Tongue (tissue), 2 donors: ENCODE results near the gene KIAA1191. TPM values are rescaled to one million over a fixed set of nuclear protein-coding genes. Genes with fewer than 3 reads are reported as not detected.
A peak's percentile ranks its signal among the peaks of the same experiment; 100 is the strongest.

ENCODE experiments used
- DNase-seq: peaks from one replicate; pipeline ENCODE4 v3.0.0-alpha.2; 2015
- total RNA-seq: library from RNA; depleted of rRNA; stranded (reverse); fragments of >200 nt; gene quantifications from one replicate; pipeline ENCODE4 v1.2.3, GENCODE V29; 2014

KIAA1191 gene
- total RNA-seq, 1 donor from 2014 or later = 31.7 TPM

DNA sequence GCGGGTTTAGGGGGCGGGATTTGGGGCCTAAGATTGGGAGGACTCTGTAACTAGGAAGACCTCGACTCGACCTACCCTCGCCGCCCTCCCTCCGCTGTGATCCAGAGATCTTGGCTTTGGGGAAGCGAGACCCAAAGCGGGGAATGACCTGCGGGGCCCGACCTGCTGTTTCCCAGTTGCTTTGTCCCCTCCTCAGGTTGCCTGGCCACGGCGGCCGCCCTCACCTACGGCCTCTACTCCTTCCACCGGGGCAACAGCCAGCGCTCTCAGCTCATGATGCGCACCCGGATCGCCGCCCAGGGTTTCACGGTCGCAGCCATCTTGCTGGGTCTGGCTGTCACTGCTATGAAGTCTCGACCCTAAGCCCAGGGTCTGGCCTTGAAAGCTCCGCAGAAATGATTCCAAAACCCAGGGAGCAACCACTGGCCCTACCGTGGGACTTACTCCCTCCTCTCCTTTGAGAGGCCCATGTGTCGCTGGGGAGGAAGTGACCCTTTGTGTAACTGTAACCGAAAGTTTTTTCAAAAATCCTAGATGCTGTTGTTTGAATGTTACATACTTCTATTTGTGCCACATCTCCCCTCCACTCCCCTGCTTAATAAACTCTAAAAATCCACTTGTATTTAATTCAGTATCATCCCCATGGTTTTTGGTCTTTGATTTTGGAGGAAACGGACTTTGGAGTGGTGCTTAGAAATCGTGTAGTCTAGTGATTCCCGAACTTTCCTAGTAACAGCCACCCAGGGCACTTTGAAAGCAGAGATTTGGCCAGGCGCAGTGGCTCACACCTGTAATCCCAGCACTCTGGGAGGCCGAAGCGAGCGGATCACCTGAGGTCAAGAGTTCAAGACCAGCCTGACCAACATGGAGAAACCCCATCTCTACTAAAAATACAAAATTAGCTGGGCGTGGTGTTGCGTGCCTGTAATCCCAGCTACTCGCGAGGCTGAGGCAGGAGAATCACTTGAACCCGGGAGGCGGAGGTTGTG, 27.9 kb upstream of the KIAA1191 start:
- DNase-seq = no peak

DNA sequence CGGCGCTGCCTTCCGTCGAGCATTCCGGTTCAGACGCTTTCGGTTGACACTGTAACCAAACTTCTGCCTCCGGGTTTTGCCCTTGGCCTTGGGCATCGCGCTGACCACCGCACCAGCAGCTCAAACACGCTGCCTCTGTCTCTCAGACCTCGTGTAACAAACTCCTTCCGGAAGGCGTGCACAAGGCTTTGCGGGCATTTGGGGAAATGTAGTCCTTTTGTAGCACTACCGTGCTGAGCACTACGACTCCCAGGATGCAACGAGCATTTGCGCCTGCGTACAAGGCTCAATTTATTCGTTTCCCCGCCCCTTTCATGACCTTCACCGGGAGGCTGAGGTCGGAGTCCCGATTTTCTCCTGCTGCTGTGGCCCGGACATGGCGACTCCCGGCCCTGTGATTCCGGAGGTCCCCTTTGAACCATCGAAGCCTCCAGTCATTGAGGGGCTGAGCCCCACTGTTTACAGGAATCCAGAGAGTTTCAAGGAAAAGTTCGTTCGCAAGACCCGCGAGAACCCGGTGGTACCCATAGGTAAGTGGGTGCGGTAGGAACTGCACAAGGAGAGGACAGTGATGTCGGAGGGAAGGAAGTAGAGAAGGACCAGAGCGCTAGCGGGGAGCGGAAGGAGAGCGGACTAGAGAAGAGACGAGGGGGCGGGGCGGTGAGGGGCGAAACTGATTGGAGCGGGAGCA, 27.0 kb upstream of the KIAA1191 start, which contains the start of the genes HIGD2A and NOP16:
Gene HIGD2A (plus strand): TSS at position 308 of the 691 bp plus-strand sequence. CDS start 69 bp downstream, at position 377.
Gene NOP16 (minus strand): TSS at position 155 of the 691 bp plus-strand sequence. CDS start 59 bp downstream, at position 96.
- DNase-seq = peak; percentile 100

DNA sequence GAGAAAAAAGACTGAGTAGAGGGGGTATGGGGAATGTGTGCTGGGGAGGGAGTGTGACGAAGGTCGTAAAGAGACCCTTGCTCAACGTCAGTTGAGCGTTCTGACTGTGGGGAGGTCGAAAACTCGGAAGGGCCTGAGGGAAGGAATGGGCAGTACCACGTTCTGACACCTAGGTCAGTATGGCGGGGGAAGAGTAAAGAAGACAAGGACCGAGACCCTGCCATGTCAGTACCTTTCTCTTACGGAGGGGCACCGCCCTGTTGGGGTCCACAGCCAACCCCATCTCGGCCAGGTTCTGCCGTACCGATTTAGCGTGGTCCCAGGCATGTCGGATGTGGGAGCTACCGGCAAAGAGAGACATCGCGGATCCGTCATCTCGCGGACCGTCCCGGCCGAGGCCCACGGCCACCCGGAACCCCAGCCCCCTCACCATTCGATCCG, 26.5 kb upstream of the KIAA1191 start:
- DNase-seq = peak; percentile 22

DNA sequence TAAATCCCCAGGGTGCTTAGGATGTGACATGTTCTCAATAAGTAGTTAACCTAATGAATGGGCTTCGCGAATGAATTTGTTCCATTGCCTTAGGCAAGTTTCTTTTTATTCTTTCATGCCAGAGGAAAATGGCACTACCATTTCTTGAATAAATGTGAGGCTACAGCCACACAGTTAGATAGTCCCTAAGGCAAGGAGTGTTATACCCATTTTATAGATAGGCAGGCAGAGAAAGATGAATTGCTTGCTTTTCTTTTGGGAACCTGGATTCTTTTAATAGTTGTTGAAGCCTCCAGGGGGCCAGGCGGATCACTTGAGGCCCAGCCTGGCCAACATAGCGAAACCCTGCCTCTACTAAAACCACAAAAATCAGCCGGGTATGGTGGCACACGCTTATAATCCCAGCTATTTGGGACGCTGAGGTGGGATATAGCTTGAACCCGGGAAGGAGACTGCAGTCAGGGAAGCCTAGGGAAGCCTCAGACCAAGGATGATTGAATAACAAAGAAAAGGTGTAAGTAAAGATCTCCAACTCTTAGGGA, 25.9 kb upstream of the KIAA1191 start:
- no peak for DNase-seq

DNA sequence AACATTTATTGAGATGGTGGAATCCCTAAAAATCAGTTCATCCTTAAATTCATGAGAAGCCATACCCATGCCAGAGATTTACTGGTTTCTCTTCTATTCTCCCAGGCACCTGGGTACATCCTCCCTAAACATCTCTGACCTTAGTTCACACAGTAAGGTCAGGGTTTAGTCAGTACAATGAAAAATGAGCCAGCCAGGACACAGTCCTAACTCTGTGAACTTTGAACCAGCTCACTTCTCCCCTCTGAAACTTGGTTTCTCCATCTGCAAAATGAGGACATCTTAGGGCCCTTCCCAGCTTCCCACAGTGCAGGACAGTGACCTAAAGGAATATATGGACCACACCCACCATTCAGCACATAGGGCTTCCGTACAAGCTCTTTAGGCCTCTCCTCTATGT, 24.9 kb upstream of the KIAA1191 start:
- no peak for DNase-seq

DNA sequence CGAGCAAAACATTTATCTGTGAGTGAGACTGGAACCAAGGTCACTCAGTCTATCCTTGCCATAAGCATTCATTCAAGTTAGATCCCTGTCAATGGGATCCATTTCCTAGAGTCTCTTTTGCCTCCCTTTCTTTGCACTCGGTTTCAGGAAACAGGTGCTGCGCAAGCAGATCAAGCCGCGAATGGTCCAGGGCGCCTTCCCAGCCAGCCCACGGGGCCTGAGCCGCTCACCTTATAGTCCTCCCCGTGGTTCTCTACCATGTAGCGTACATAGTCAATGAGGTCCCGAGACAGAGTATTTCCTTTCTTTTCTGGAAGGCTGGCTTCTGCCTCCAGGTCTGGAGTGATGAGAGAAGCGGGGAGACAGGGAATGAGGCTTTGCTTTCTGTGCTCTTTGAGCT, 23.4 kb upstream of the KIAA1191 start:
- no peak for DNase-seq

DNA sequence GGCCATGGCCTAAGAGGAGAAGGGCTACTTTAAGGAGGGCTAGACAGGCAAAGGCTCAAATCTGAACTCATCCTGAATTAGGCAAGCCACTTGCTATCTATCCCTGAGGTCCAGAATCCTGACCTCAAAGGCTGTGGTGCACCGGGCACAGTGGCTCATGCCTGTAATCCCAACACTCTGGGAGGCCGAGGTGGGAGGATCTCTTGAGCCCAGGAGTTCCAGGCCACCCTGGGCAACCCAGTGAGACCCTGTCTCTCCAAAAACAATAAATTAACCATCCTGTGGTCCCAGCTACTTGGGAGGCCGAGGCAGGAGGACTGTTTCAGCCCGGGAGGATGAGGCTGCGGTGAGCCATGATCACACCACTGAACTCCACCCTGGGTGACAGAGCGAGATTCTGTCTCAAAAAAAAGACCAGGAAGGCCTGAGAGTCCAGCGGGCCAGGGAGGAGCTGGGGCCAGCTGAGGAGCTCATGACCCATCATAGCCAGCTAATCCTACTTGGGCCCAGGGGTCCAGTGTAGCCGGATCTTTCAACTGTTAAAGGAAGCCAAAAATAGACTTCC, 22.9 kb upstream of the KIAA1191 start:
- DNase-seq = no peak

DNA sequence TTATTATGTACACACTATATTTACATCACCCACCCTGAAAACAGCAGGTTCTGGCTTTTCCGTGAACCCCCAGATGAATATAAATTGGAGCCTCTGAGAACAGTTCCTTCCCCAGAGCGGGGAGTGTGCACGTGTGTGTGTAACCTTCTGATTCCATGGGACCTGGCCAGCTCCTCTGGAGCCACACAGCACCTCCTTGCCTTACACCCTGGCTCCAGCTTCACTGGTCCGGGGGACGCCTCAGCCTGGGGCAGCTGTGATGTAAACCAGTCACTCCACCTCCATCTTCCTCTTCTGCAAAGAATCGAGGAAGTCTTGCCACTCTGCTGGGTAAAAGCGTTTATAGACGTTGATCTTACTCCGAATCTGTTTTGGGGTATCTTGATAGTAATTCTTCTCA, 22.4 kb upstream of the KIAA1191 start:
- DNase-seq = no peak

DNA sequence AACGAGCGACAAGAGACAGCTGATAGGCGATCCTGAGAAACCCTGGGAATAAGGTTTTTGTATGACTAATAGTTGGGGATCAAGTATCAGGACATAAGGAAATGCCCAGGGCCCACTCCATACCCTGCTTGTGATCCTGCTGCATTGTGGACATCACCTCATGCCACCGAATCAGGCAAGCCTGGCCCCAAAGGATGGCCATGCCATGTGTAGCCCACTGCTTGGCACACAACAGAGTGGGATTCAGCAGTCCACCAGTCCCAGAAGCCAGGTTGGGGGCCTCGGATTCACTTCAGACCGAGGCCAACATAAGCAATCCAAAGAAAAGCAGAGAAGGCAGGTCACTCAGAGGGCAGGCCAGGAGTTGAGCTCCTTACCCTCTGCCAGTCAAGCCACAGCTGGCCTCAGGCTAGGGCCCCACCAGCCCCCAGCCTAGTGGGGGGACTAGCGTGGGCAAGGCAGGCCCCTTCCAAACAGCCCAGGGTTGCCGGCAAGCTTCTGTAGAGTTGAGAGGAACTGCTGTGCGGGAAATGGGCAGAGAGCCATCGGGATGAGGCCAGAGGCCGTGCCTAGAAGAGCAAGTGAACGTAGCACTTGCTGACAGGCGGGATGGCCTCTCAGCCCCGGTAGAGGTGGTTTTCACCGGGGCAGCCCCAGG, 21.8 kb upstream of the KIAA1191 start:
- no peak for DNase-seq

DNA sequence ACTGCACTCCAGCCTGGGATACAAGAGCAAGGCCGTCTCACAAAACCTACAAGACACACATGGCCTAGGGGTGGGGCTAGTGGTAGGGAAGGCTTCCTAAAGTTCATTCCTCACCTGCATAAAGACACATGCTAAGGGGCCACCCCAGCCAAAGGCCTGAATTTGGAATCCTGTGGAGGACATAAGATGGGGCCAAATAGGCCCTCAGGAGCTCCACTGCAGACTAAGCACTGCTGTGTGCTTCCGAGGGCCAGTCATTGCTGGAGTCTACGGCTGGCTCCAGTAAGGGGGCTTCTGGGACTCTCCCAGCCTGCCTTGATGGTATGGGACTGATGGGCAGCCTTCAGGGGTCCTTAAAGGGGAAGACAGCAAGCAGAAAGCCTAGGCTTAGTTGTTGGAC, 21.2 kb upstream of the KIAA1191 start:
- no peak for DNase-seq

DNA sequence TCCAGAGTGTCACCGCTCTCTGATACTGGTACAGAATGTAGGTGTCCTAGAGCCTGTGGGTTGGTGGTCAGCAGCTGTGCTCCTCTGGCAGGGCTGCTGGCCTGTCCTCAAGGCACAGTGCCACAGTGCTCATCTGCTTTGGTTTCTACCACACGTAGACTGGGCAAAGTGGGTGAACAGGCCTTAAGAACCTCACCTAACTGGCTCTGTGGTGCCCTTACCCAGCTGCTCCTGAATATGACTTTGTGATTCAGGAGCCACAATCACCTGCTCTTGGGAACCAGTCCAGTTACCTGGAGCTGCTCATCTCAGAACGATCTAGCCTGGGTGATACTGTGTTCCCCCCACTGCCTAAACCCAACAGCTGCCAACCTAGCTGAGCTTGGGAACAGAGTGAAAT, 20.4 kb upstream of the KIAA1191 start:
- no peak for DNase-seq

DNA sequence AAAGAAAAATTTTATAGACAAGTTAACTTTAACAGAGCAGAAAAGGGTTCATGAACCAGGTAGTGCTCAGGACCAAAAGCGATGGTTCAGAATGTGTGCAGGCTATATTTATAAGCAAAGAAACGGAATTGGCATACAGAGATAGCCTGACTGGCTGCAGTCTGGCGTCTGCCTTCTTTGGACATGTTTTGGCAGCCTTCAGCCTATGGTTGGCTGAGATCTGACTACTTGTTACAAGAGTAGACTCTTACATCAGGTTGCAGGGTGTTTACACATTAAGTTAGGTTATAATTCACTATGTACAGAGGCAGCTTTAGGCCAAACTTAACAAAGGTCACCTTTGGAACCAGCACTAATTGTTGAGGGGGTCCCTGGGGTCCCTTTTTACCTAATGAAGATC, 19.9 kb upstream of the KIAA1191 start:
- no peak for DNase-seq

DNA sequence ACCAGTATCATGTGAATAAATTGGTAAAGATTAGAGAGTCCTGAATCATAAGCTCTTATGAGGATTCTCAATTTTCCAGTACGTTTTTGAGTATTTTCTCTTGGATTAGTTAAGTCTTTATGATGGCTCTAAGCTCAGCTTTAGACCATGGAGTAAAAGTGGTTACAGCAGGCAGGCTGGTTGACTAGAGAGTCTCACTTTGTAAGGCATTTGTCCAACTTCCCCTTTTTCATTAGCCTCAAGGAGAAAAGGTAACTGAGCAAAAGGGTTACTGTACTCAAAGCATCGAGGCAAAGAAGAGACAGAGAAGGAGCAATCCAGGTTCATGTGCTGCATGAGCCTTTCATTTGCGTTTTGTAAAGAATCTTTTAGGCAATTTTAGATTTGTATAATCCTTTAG, 18.3 kb upstream of the KIAA1191 start:
- no peak for DNase-seq

DNA sequence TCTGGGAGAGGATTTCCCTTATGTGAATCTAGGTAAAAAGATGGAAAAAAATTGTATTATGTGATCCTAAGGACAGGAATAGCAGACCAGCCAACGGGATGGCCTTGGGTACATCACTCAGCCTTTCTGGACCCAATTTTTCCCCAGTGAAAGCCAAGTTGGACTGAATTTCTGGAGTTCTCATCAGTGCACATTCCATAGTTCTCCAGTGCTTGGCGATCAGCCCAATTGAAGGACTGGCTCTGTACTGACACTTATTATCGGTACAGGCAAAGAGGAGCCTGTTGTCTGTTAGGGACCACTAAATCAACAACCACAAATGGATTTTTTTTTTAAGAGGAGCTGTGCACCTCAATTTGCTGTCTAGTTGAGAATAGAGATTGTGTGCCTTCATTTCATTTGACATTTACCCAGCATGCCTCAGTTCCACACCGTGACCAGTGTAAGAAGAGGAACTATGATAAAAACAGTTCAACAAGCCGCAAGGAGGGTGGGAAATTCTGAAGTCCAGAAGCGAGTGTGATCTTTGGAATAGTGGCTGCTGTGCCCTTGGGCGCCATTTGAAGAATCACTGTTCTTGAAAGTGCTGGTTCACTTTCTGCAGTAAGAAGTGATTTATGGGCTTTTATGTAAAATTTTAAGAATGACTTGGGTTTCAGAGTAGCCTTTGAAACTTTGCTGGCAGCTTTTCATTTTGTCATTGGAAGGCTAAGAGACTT, 11.7 kb upstream of the KIAA1191 start:
- no peak for DNase-seq

DNA sequence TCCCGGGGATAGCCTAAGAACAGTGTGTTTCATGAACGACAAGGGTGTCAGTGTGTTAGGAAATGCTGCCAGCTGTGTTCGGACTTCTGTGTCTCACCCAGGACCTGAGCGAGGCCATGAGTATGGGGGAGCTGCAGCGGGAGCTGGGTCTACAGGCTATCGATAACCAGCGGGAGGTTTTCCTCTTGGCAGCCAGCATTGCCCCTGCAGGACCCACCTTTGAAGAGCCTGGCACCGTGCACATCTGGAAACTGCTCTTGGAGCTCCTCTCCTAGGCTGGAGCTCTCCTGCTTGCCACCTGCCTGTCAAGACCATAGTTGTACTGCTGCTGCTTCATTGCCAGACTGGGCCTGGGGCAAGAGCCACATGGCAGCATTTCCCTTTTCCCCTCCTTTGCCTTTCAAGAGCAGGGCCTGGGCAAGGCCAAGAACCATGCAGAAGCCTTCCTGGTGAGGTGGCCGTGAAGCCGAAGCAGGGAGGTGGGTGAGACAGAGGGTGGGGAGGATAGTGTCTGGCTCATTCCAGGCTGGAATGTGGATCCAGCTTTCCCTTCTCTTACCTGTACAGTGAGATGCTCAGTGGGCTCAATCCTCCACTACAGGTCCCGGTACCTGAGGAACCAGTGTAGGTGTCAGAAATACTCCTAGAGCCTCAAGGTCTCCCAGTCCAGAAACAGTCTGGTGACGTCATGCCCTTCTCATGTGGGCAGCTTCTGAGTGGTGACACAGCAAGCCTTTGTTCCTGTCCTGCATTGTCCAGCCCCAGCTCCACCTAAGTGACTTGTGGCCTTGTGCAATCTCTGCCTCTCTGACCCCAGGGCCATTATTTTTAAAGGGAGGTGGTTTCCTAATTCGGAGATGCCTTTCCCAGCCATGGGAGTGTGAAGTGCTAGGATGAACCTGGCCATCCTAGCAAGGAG, 10.3 kb upstream of the KIAA1191 start:
- no peak for DNase-seq

DNA sequence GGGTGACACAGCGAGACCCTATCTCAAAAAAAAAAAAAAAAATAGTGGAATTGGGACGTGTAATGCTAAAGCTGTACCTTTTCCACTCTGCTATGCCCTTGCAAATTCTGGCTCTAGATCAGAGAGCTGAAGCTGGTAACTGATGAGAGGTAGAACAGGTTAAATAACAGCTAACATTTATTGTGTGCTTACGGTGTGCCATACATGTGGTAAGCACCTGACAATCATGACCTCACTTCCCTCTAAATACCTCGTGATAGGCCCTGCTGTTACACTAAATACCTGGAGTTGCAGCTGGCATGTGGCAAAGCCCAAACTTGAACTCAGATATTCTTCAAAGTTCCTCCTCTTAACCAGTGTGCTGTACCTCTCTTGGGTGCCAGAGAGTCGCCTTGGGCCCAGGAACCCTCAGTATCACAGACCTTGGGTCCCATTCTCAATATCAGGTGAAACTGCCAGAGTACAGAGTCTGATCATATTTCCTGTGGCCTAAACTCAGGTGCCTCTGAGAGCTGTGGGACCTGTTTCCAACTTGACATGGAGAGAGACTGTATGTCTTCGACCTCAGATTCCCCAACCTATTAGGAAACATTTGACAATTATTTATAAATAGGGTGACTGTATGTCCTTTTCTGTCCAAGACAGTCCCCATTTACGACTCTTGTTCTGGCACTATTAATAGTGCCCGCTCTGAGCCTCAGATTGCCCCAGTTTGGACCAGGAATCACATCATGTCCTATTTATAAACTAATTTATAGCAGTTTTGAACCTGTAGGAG, 8.6 kb upstream of the KIAA1191 start:
- no peak for DNase-seq

DNA sequence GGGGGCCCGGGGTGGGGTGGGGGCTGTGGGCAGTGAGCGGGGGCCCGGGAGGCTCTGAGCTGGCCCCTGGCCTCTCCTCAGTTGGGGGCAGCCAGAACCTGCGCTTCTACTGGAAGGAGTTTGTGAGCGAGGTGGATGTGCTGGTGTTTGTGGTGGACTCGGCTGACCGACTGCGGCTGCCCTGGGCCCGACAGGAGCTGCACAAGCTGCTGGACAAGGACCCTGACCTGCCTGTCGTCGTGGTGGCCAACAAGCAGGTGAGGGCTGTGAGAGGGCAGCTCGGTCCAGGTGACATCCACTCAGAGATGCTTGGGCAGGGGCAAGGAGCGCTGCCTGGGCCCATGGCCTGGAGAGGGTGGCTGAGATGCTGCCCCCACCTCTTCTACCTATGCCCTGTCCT, 7.2 kb upstream of the KIAA1191 start:
- no peak for DNase-seq

DNA sequence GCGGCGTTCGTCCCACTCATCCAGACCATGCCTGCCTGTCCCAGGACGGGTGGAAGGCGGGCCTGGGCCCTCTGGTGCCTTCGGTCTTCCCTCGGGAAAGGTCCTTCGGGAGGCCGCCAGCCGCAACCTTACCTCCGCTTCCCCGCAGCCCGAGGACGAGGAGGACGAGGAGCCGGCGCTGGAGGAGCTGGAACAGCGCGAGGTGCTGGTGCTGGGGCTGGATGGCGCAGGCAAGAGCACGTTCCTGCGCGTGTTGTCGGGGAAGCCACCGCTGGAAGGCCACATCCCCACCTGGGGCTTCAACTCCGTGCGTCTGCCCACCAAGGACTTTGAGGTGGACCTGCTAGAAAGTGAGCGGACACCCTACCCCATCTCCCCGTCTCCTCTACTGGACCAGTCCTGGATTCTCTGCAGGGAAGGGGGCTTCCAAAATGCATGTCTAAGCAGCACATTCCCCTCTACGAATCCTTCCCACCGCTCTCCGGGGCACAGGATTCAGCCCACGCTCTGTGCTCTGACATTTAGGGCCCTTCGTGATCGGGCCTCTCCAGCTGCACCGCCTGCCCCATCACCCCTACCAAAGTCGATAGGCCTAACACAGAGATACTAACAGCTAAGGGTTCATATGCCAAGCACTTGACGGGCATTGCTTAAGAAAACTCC, 4.8 kb upstream of the KIAA1191 start:
- no peak for DNase-seq
